RWPE2 (cell line): ENCODE results near the gene COX6B2.
A peak's percentile ranks its signal among the peaks of the same experiment; 100 is the strongest.

ENCODE experiments used
- ATAC-seq: fragments of 200-7000 bp; cut with Tn5 transposase; 3 replicates; pipeline ENCODE4 v1.9.1; 2021; ENCODE audit warnings: low read depth
- DNase-seq: peaks from one replicate; pipeline ENCODE4 v3.0.0-alpha.2; 2020; ENCODE audit warnings: low spot score
- H3K27ac ChIP-seq: fragments of 450-650 bp; 2 replicates; pipeline ENCODE4 v1.5.1; 2017; ENCODE audit warnings: mild to moderate bottlenecking; ENCODE audit not compliant: poor library complexity, severe bottlenecking
- H3K27me3 ChIP-seq: fragments of 250-450 bp; sonication (Bioruptor Pico); 2 replicates; pipeline ENCODE4 v1.5.1; 2021; ENCODE audit warnings: mild to moderate bottlenecking, moderate library complexity; ENCODE audit not compliant: insufficient read depth, poor library complexity, severe bottlenecking
- H3K36me3 ChIP-seq: fragments of 250-450 bp; sonication (Bioruptor Pico); 2 replicates; pipeline ENCODE4 v1.5.1; 2020; ENCODE audit warnings: low read depth, mild to moderate bottlenecking, moderate library complexity
- H3K4me1 ChIP-seq: fragments of 250-450 bp; sonication (Bioruptor Pico); 2 replicates; pipeline ENCODE4 v1.5.1; 2021; ENCODE audit warnings: mild to moderate bottlenecking, moderate library complexity; ENCODE audit not compliant: insufficient read depth, poor library complexity, severe bottlenecking
- H3K4me3 ChIP-seq: fragments of 250-450 bp; sonication (Bioruptor Pico); 2 replicates; pipeline ENCODE4 v1.5.1; 2021; ENCODE audit warnings: mild to moderate bottlenecking, moderate library complexity; ENCODE audit not compliant: severe bottlenecking
- H3K9me3 ChIP-seq: fragments of 250-450 bp; sonication (Bioruptor Pico); 2 replicates; pipeline ENCODE4 v1.5.1; 2021; ENCODE audit warnings: mild to moderate bottlenecking, moderate library complexity; ENCODE audit not compliant: severe bottlenecking
- TF ChIP-seq, protein P1 (sequence below): fragments of 450-650 bp; IDR thresholded peaks from one replicate; pipeline ENCODE4 v1.5.1; 2017; ENCODE audit warnings: mild to moderate bottlenecking, moderate library complexity; ENCODE audit not compliant: poor library complexity, severe bottlenecking

The COX6B2 gene

DNA sequence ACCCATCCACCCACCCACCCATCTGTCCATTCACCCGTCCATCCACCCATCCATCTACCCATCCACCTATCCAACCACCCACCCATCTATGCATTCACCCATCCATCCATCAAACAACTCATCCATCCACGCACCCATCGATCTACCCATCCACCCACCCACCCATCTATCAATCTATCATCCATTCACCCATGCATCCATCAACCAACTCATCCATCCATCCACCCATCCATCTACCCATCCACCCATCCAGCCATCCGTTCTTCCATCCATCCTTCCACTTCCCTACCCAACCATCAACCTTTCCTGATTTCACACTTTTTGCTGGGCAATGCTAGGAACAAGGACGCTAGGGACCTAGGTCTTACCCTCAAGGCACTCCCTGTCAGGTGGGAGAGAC is 27.5 kb upstream of the COX6B2 start:
- no peak overlapping the region for H3K4me3 ChIP-seq
- H3K36me3 ChIP-seq, result peaks cover 16% of the 10 kb centered on the region
- no peaks in the 10 kb centered on the region for H3K9me3 ChIP-seq
- H3K27me3 ChIP-seq, result no peaks in the 10 kb centered on the region
- ATAC-seq (no peak), DNase-seq (no peak)
- H3K4me1 ChIP-seq, result peaks cover 5% of the 10 kb centered on the region
- H3K27ac ChIP-seq, result no peak overlapping the region
- TF ChIP-seq, protein P1, sequence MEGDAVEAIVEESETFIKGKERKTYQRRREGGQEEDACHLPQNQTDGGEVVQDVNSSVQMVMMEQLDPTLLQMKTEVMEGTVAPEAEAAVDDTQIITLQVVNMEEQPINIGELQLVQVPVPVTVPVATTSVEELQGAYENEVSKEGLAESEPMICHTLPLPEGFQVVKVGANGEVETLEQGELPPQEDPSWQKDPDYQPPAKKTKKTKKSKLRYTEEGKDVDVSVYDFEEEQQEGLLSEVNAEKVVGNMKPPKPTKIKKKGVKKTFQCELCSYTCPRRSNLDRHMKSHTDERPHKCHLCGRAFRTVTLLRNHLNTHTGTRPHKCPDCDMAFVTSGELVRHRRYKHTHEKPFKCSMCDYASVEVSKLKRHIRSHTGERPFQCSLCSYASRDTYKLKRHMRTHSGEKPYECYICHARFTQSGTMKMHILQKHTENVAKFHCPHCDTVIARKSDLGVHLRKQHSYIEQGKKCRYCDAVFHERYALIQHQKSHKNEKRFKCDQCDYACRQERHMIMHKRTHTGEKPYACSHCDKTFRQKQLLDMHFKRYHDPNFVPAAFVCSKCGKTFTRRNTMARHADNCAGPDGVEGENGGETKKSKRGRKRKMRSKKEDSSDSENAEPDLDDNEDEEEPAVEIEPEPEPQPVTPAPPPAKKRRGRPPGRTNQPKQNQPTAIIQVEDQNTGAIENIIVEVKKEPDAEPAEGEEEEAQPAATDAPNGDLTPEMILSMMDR, result no peak

DNA sequence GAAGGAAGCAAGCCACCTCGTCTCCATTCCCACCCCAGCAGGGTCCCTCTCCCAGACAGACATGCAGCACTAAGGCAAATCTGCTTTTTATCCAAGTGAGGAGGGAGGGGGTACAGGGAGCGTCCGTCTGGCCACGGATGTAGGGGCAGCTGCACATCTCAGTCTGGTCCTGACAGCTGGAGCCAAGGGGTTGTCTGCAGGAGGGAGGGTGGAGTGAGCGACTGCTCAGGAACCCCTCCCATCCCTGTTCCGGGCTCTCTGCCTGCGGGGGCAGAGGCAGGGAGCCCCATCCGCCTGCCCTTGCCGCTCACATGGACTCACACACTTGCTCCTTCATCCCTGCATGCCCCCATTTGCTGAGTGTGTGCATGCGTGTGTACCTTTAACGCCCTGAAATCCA is 24.7 kb upstream of the COX6B2 start:
- H3K27me3 ChIP-seq, result no peaks in the 10 kb centered on the region
- no peak overlapping the region for H3K4me3 ChIP-seq
- DNase-seq (no peak), ATAC-seq (no peak)
- no peaks in the 10 kb centered on the region for H3K9me3 ChIP-seq
- H3K4me1 ChIP-seq, result peaks cover 11% of the 10 kb centered on the region
- H3K27ac ChIP-seq, result no peak overlapping the region
- TF ChIP-seq, protein P1, result no peak
- peaks cover 5% of the 10 kb centered on the region; the same call in 1 of the 2 replicates for H3K36me3 ChIP-seq

DNA sequence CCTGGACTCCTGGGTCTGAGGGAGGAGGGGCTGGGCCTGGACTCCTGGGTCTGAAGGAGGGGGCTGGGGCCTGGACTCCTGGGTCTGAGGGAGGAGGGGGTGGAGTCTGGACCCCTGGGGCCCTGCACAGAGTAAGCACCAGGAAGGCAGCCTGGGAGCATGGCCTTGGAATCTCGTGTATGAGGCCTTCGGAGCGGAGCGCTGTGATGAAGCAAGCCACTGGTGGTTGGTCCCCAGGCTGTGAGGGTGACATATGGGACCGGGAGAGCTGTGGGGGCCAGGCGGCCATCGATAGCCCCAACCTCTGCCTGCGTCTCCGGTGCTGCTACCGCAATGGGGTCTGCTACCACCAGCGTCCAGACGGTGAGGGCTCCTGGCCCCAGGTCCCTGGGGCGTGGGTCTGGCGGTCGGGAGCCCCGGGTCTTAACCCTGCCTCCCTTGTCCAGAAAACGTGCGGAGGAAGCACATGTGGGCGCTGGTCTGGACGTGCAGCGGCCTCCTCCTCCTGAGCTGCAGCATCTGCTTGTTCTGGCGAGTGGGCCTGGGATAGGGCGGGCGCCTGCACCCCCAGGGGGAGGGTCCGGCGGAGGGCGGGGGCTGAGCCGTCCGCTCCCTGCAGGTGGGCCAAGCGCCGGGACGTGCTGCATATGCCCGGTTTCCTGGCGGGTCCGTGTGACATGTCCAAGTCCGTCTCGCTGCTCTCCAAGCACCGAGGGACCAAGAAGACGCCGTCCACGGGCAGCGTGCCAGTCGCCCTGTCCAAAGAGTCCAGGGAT is 23.0 kb upstream of the COX6B2 start:
- H3K4me1 ChIP-seq, result peaks cover 11% of the 10 kb centered on the region
- DNase-seq (no peak), ATAC-seq (no peak)
- H3K9me3 ChIP-seq, result no peaks in the 10 kb centered on the region
- no peak overlapping the region for H3K4me3 ChIP-seq
- TF ChIP-seq, protein P1, result no peak
- H3K36me3 ChIP-seq, result peaks cover 5% of the 10 kb centered on the region; the same call in 1 of the 2 replicates
- no peak overlapping the region for H3K27ac ChIP-seq
- H3K27me3 ChIP-seq, result no peaks in the 10 kb centered on the region

DNA sequence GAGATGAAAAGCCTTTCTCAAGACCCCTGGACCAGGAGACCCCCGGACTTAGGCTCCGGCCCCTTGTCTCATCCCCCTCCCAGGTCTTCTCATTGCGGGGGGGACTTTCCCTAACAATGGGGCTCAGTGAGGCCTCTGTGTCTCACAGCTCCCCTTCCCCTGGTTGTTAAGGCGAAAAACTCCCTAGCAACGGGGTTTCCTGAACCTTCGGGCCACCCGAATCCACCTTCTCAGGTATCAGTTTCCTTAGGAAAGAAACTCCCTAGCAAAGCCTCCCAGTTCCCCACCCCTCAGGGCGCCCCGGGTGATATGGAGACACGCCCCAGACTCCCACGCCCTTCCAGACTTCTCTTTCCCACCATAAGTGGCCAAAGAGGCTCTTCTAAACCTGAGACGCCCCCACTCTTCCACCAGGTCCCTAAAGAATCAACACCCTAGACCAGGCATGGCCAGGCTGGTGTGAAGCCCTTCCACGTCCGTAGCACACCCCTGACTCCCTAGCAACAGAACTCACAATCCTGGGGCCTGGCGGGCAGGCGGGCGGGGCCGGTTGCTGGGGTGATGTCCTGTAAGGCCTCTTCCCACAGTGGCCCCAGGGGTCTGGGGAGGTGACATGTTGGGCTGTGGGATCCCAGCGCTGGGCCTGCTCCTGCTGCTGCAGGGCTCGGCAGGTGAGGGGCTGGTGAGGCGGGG is 21.9 kb upstream of the COX6B2 start, which contains the start of gene TMEM190:
TMEM190 (plus strand) TSS at position 586 of the 693 bp plus-strand sequence; CDS start at position 614, 28 bp downstream.
- H3K4me1 ChIP-seq, result peaks cover 14% of the 10 kb centered on the region
- no peaks in the 10 kb centered on the region for H3K9me3 ChIP-seq
- no peak within 1 kb of the TSS for H3K4me3 ChIP-seq
- ATAC-seq (peak; percentile 25), DNase-seq (peak; percentile 67)
- H3K27ac ChIP-seq, result no peak within 1 kb of the TSS
- no peaks in the 10 kb centered on the region for H3K36me3 ChIP-seq
- no peaks in the 10 kb centered on the region for H3K27me3 ChIP-seq
- TF ChIP-seq, protein P1, result no peak
